Stomach smooth muscle (tissue), 2 donors: ENCODE results near the gene ADIPOQ.
"Not testable (repeated sequence)": the region's sequence is repeated elsewhere in the genome, so short reads cannot be mapped to it uniquely, and the experiment has no call there.

Source experiments
- H3K27ac ChIP-seq: one replicate; pipeline ENCODE4 v1.7.0; 2013; ENCODE audit warnings: mild to moderate bottlenecking, low read length, inconsistent platforms
- H3K27me3 ChIP-seq, 2 donors: one replicate each; pipeline ENCODE4 v1.7.0; 2013; ENCODE audit warnings: low read length in 2 of 2; ENCODE audit not compliant: insufficient read depth in 2 of 2, control insufficient read depth in 1 of 2
- H3K36me3 ChIP-seq, 2 donors: one replicate each; pipeline ENCODE4 v1.7.0; 2013; ENCODE audit warnings: low read length in 2 of 2; ENCODE audit not compliant: control insufficient read depth in 2 of 2, insufficient read depth in 2 of 2
- H3K4me1 ChIP-seq: one replicate; pipeline ENCODE4 v1.7.0; 2013; ENCODE audit warnings: low read length; ENCODE audit not compliant: control insufficient read depth, insufficient read depth
- H3K4me3 ChIP-seq, 2 donors: one replicate each; pipeline ENCODE4 v1.7.0; 2013; ENCODE audit warnings: low read length in 2 of 2
- H3K9ac ChIP-seq, 2 donors: one replicate each; pipeline ENCODE4 v1.7.0; 2013; ENCODE audit warnings: low read length in 2 of 2, mild to moderate bottlenecking in 1 of 2
- H3K9me3 ChIP-seq, 2 donors: one replicate each; pipeline ENCODE4 v1.7.0; 2013; ENCODE audit warnings: low read length in 2 of 2; ENCODE audit not compliant: control insufficient read depth in 2 of 2
- donor health status: healthy.
- donor health status: Pancreatic carcinoma.

ADIPOQ gene

GRCh38 chr3:186902713-186903112 lies 60.2 kb downstream of the ADIPOQ start:
- no peaks in the 10 kb centered on the region for H3K27me3 ChIP-seq
- no peak overlapping the region for H3K9ac ChIP-seq
- H3K27ac ChIP-seq = no peak overlapping the region
- no peaks in the 10 kb centered on the region for H3K4me1 ChIP-seq
- H3K9me3 ChIP-seq = no peaks in the 10 kb centered on the region
- no peak overlapping the region for H3K4me3 ChIP-seq
- no peaks in the 10 kb centered on the region for H3K36me3 ChIP-seq

GRCh38 chr3:186903676-186904075 lies 61.2 kb downstream of the ADIPOQ start:
- H3K27me3 ChIP-seq, H3K27ac ChIP-seq, H3K4me3 ChIP-seq, H3K9ac ChIP-seq, H3K9me3 ChIP-seq, H3K4me1 ChIP-seq, H3K36me3 ChIP-seq: not testable (repeated sequence)

- not testable (repeated sequence) for H3K4me1 ChIP-seq, H3K9me3 ChIP-seq, H3K27me3 ChIP-seq, H3K27ac ChIP-seq, H3K4me3 ChIP-seq, H3K36me3 ChIP-seq, H3K9ac ChIP-seq
Observed at GRCh38 chr3:186907075-186907474, 64.6 kb downstream of the ADIPOQ start.
